ENCODE results near the gene USP12. TPM values are rescaled to one million over a fixed set of nuclear protein-coding genes. Genes with fewer than 3 reads are reported as not detected.
"Not testable (repeated sequence)": the region's sequence is repeated elsewhere in the genome, so short reads cannot be mapped to it uniquely, and the experiment has no call there.

Gene USP12
- total RNA-seq, 2 experiments from 2014 or later = 18.7 to 20.7 TPM

DNA sequence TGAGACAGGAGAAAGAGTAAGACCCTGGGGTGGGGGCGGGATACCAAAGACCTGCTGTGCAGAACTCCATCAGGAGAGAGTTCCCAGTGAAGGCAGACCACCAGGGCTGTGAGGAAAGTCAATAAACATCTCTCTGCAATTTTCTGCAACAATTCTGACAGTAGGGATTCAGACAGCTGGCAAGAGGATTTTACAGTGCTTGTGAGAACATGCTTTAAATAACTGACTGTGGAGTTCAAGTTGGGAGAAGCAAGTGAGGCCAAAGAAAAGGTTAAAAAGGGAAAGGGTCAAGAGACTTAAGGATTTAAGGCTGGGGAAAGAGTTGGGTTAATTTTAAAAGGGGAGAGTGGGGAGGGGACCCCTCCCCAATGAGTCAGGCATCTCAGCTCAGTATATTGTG, 98.4 kb downstream of the USP12 start:
- POLR2A ChIA-PET = no interaction called here
- no peak overlapping the region for H3K4me3 Mint-ChIP-seq
- DNase-seq = no peak
- H3K27me3 Mint-ChIP-seq = no peaks in the 10 kb centered on the region
- peaks cover 40% of the 10 kb centered on the region for H3K36me3 Mint-ChIP-seq (ENCODE audit: low read depth)
- H3K27ac Mint-ChIP-seq = no peak overlapping the region
- H3K9me3 Mint-ChIP-seq = peaks cover 2% of the 10 kb centered on the region
- CTCF ChIA-PET = no interaction called here
- peaks cover 2% of the 10 kb centered on the region for H3K4me1 Mint-ChIP-seq

DNA sequence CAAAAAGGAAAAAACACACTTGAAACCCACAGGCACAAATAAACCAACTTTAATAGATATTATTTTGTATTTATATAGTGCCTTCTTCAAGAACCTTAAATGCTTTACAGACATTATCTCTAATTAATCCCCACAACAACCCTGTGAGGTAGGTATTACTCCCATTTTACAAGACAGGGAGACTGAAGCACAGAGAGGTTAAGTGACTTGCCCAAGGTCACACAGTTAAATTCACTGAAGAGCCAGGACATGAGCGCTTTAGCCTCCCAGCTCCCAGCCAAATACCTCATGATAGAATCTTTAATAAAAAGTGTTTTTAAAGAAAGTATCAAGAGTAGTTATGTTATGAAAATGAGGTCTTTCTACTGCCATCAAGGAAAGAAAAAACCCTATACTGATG, 105.5 kb downstream of the USP12 start:
- H3K36me3 Mint-ChIP-seq (ENCODE audit: low read depth) = peaks cover 23% of the 10 kb centered on the region
- H3K4me3 Mint-ChIP-seq, POLR2A ChIA-PET, H3K9me3 Mint-ChIP-seq, CTCF ChIA-PET, H3K4me1 Mint-ChIP-seq, H3K27me3 Mint-ChIP-seq, H3K27ac Mint-ChIP-seq, DNase-seq: not testable (repeated sequence)

DNA sequence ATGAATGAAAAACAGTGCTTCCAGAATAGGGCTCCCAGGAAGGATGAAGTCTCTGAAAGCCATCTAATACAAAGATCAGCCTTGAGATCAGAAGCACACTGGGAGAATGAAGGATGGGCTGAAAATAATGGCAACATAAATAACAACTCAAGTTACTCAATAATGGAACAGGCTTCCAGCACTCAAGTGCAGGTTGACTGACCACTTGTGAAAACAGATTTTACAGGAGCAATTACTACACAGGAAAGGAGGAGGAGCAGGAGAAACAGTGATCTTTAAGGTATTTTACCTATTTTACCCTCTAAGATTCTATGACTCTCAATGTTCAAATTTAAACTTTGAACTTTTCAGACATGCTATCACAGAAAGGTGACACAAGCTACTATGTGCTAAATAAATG, 106.0 kb downstream of the USP12 start:
- Mint-ChIP-seq H3K9me3 (peaks cover 8% of the 10 kb centered on the region), H3K4me1 (peaks cover 3% of the 10 kb centered on the region), H3K4me3 (no peak overlapping the region), H3K27me3 (no peaks in the 10 kb centered on the region), H3K36me3 (ENCODE audit: low read depth) (peaks cover 23% of the 10 kb centered on the region), H3K27ac (no peak overlapping the region)
- DNase-seq = no peak
- ChIA-PET POLR2A (no interaction called here), CTCF (no interaction called here)

DNA sequence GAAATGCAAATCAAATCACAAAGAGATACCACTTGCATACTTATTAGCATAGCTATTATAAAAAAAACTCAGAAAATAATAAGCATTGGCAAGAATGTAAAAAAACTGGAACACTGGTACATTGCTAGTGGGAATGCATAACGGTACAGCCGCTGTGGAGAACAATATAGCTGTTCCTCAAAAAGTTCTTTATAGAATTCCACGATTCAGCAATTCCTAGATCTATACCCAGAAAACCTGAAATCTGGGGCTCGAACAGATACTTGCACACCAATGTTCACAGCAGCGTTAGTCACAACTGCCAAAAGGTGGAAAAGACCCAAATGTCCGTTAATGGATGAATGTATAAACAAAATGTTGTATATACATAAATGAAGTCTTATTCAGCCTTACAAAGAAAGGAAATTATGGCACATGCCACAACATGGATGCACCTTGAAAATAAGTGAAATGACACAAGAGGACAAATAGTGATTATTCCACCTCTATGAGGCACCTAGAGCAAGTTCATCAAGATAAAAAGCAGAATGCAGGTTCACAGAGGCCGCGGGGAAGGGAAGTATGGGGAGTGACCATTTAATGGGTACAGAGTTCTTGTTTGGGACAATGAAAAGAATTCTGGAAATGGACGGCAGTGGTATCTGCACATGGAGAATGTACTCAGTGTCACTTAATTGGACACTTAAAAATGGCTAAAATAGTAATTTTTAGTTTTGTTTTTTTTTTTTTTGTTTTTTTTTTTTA, 107.2 kb downstream of the USP12 start:
- no peak overlapping the region for H3K4me3 Mint-ChIP-seq
- CTCF ChIA-PET = no interaction called here
- no peaks in the 10 kb centered on the region for H3K27me3 Mint-ChIP-seq
- peaks cover 17% of the 10 kb centered on the region for H3K36me3 Mint-ChIP-seq (ENCODE audit: low read depth)
- POLR2A ChIA-PET = no interaction called here
- H3K4me1 Mint-ChIP-seq = peaks cover 3% of the 10 kb centered on the region
- no peak for DNase-seq
- peaks cover 8% of the 10 kb centered on the region for H3K9me3 Mint-ChIP-seq
- H3K27ac Mint-ChIP-seq = no peak overlapping the region

DNA sequence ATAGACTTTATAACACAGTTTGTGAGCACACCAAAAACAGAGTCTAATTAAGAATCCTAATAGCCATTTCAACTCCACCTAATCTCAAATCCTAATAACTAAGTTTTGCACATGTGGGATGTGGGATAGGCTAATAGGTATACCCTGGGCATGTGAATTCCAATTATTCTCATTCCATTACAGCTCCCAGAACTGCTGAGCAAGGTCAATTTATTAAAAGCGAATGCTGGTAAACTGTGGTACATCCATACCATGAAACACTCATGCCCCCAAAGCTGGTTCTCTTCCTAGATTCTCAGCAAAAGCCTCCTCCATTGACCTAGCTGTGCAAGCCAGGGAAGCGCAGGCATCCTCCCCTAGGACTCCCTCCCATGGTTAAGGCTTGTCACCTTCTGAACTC, 113.8 kb downstream of the USP12 start:
- no peaks in the 10 kb centered on the region for H3K9me3 Mint-ChIP-seq
- no peaks in the 10 kb centered on the region for H3K36me3 Mint-ChIP-seq (ENCODE audit: low read depth)
- no peak overlapping the region for H3K27ac Mint-ChIP-seq
- H3K27me3 Mint-ChIP-seq = no peaks in the 10 kb centered on the region
- ChIA-PET POLR2A (no interaction called here), CTCF (no interaction called here)
- H3K4me3 Mint-ChIP-seq = no peak overlapping the region
- DNase-seq = no peak
- peaks cover 22% of the 10 kb centered on the region for H3K4me1 Mint-ChIP-seq

DNA sequence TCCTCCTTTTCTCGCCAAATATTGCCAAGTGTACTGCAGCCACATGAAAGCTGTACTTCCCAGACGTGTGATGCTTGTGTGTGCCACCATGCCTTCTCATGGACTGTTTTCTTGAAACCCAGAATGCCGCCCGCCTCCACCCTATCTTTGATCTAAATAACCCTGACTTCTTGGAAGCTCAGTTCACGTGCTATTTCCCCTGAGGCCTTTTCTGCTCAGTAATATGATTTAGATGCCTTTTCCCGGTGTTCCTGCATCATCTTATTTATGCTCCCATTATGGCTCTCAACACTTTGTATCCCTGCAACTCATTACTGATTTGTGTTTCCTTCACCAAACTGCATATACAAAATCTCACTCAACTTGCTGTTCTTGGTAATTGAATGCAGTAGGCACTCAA, 116.1 kb downstream of the USP12 start:
- no peaks in the 10 kb centered on the region for H3K27me3 Mint-ChIP-seq
- H3K36me3 Mint-ChIP-seq (ENCODE audit: low read depth) = no peaks in the 10 kb centered on the region
- no peak for DNase-seq
- H3K4me1 Mint-ChIP-seq = peaks cover 22% of the 10 kb centered on the region
- H3K27ac Mint-ChIP-seq = no peak overlapping the region
- ChIA-PET CTCF (no interaction called here), POLR2A (no interaction called here)
- H3K9me3 Mint-ChIP-seq = no peaks in the 10 kb centered on the region
- H3K4me3 Mint-ChIP-seq = no peak overlapping the region

DNA sequence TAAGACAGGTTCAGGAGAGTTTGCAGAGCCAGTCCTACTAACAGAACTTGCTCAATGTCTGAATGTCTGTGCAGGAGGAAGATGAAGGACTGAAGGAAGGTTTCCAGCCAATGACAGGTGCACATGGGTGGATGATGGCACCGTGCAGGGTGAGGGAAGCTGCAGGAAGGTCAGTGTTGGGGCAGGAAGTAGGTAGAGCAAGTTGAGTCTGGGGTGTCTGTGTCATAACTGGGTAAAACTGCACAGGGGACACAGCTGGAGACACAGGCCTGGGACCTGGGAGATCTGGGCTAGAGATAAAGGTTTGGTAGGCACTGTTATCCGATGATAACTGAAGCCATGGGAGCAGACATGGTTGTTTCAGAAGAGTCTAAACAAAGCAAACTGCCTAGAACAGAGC, 116.9 kb downstream of the USP12 start:
- H3K27me3 Mint-ChIP-seq = no peaks in the 10 kb centered on the region
- H3K4me1 Mint-ChIP-seq = peaks cover 22% of the 10 kb centered on the region
- H3K4me3 Mint-ChIP-seq = no peak overlapping the region
- POLR2A ChIA-PET = no interaction called here
- H3K27ac Mint-ChIP-seq = peak overlapping the region; percentile 4
- CTCF ChIA-PET = no interaction called here
- H3K9me3 Mint-ChIP-seq = no peaks in the 10 kb centered on the region
- no peak for DNase-seq
- no peaks in the 10 kb centered on the region for H3K36me3 Mint-ChIP-seq (ENCODE audit: low read depth)

DNA sequence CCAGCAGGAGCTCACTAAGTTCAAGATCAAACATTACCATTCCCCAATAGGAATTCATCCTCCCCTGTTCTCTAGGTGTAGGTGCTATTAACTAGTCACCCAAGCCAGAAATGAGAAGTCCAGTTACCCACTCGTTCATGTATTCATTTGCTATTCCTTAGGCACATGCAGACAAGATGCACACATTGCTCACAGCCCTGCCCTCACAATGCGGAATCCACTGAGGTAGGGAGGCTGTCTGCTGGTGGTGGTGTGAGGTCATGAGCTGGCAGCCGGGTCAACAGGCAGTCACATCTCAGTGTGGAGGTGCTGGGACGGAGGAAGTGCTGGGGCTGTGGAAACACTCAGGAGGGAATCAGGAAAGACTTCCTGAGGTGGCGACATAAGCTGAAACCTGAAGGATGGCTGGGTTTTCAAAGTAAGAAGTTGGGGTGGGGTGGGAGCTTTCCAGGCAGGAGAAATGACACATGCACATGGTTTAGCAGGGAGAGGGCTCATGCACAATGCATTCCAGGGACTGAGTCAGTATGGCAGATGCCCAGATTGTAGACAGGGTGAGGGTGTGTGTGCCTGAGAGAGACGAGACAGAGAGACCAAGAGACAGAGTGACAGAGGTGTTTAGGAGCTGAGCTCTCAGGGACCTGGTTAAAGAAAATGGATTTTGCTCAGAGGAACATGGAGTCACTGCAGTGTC, 117.6 kb downstream of the USP12 start:
- DNase-seq = no peak
- Mint-ChIP-seq H3K9me3 (peaks cover under 1% of the 10 kb centered on the region), H3K36me3 (ENCODE audit: low read depth) (no peaks in the 10 kb centered on the region), H3K4me3 (no peak overlapping the region), H3K27ac (no peak overlapping the region), H3K4me1 (peaks cover 22% of the 10 kb centered on the region), H3K27me3 (no peaks in the 10 kb centered on the region)
- CTCF ChIA-PET = interaction anchor here (0.6 to 1.0 kb wide), 2 partner anchors 30 to 31 kb away, joined by 3 read pairs; no protein-coding TSS in a partner anchor
- POLR2A ChIA-PET = no interaction called here

DNA sequence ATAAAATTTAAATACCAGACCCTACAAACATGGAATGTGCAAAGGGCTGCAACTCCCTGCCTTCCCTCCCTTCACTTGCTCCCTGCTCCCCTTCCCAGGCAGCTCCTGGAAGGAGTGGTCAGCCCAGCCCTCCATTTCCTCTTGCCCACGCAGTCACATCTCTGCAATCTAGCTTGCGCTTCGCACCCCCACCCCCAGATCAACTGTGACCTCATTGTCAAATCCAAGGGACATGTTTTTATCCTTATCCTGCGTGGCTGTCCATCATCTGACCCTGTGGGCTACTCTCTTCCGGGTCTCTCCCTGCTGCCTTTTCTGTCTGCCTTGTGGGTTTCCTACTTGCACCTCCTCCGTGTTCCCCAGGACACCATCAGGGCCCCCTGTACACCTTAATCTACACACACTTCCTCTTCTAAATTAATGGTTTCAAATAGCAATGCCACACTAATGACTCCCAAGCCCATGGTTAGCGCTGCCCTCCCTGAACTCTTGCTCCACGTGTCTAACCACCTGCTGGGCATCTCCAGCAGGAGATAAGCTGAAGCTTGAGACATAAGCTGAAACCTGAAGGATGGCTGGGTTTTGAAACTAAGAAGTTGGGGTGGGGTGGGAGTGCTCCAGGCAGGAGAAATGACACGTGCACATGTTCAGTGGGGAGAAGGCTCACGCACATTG, 118.3 kb downstream of the USP12 start:
- Mint-ChIP-seq H3K9me3 (peaks cover 2% of the 10 kb centered on the region), H3K4me1 (peaks cover 22% of the 10 kb centered on the region), H3K27ac (no peak overlapping the region), H3K4me3 (no peak overlapping the region), H3K36me3 (ENCODE audit: low read depth) (no peaks in the 10 kb centered on the region), H3K27me3 (no peaks in the 10 kb centered on the region)
- POLR2A ChIA-PET = no interaction called here
- DNase-seq = no peak
- CTCF ChIA-PET = interaction anchor here (0.6 to 1.0 kb wide), 2 partner anchors 30 kb away, joined by 3 read pairs; no protein-coding TSS in a partner anchor

DNA sequence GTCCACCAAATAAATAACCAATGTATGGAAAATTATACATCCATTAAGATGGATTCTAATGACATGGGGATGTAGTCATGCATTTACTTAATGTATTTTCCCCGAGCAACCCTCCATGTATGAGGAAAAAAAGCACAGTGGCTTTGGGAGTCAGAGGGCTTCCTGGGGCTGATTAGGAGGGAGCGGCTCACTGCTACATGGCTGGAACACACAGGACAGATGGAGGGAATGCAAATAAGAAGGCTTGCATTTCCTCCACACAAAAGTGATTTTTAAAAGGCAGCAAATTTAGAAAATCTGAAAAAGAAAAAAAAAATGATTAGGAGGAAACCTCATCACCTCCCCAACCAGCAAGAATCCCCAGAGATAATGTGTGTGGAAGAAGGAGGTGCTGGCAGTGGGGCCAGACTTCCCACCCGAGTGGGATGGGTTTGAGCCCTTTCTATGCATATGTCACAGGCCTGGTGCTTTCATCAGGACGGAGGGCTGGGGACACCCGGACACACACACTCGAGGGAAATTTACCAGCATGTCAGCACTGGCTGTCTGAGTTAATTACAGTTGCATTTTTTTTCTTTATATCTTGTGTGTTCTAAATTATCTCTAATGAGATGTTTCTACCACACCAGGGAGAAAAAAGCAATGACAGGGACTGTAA, 118.9 kb downstream of the USP12 start:
- Mint-ChIP-seq H3K36me3 (ENCODE audit: low read depth) (no peaks in the 10 kb centered on the region), H3K9me3 (peaks cover 2% of the 10 kb centered on the region), H3K4me1 (peaks cover 22% of the 10 kb centered on the region), H3K27me3 (no peaks in the 10 kb centered on the region), H3K27ac (no peak overlapping the region), H3K4me3 (no peak overlapping the region)
- ChIA-PET CTCF (no interaction called here), POLR2A (no interaction called here)
- DNase-seq = no peak

DNA sequence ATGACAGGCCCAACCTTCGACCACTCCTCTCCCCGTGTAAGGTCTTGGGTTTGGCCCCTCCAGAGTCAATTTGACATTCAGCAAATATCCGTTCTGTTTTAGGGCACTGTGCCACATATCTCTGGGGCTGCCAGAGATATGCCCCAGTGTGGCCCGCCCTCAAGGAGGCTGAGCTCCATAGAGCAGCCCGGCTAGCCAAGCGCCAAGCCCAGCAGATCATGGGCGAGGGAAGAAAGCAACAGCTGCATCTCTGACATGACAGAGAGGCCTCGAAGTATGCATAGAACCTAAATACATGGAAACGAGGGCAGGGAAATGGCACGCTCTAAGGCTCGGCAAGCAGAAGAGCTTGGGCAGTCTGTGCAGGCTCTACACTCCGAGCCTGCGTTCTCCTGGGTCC, 124.5 kb downstream of the USP12 start:
- Mint-ChIP-seq H3K4me3 (no peak overlapping the region), H3K27me3 (no peaks in the 10 kb centered on the region), H3K9me3 (peaks cover 2% of the 10 kb centered on the region), H3K4me1 (peaks cover 19% of the 10 kb centered on the region), H3K27ac (peak overlapping the region; percentile 31), H3K36me3 (ENCODE audit: low read depth) (no peaks in the 10 kb centered on the region)
- ChIA-PET POLR2A (no interaction called here), CTCF (no interaction called here)
- no peak for DNase-seq

DNA sequence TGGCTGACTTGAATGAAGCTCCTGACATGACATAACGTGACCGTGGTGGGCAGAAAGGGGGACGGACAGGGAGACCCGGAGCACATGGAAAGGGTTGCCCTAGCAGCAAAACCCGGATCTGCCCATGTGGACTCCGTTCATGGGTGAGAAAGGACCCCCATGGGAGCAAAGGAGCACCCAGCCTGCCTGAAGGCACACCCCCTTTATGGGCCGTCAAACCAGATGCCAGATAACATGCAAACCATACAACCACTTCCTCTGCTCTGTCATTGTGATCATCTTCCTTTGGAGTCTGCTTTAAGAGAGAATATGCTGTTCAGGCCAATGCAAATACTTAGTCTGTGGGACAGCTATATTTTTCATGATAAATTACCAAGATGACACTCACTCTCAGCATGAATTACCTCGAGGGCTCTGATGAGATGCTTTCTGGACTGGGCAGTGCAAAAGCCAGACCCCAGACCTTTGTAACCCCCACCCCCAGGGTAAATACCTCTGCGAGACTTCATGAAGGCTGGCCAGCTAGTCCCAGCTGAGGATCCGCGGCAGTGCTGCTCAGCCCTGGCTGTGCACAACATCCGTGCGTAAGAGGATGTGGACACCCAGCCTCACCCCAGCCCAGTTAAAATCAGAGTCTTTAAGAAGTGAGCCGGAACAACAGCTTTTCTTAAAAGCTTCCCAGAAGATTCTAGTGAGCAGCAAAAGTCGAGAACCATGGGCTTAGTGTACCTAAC, 126.6 kb downstream of the USP12 start:
- Mint-ChIP-seq H3K27ac (peak overlapping the region; percentile 86), H3K27me3 (no peaks in the 10 kb centered on the region), H3K36me3 (ENCODE audit: low read depth) (no peaks in the 10 kb centered on the region), H3K9me3 (peaks cover 2% of the 10 kb centered on the region), H3K4me1 (peaks cover 19% of the 10 kb centered on the region), H3K4me3 (no peak overlapping the region)
- CTCF ChIA-PET = interaction anchor here (0.5 to 1.2 kb wide), 3 partner anchors 16 to 73 kb away, joined by 3 to 4 read pairs (median 3); no protein-coding TSS in a partner anchor
- peak; percentile 42 for DNase-seq
- POLR2A ChIA-PET = no interaction called here

All from activated CD4-positive, alpha-beta T cell treated with anti-CD3 and anti-CD28 coated beads, Interleukin-2, amount 10 ng/mL, durations not matched to agents 7 days and 5 days (primary cell).